Gastrocnemius medialis (tissue), 4 donors: ENCODE results near the gene MYCBP.

Experiments
- CTCF ChIP-seq, 5 experiments: fragments of 450-650 bp in 3 of 5; fragments of 200-600 bp in 2 of 5; sonication (generic) in 2 of 5; IDR thresholded peaks in 4 of 5; conservative IDR thresholded peaks in 1 of 5; 1 replicate in 4 of 5; 2 replicates in 1 of 5; pipeline ENCODE4 v1.5.1; 2016 to 2019; ENCODE audit warnings: antibody characterized with exemption in 5 of 5, mild to moderate bottlenecking in 3 of 5, moderate library complexity in 3 of 5
- POLR2A ChIP-seq, 2 donors: fragments of 450-650 bp; IDR thresholded peaks; one replicate each; pipeline ENCODE4 v1.6.1; 2017; ENCODE audit warnings: antibody characterized with exemption in 2 of 2, mild to moderate bottlenecking in 2 of 2, moderate library complexity in 2 of 2

GRCh38 chr1:38908821-38909220, 35.7 kb upstream of the MYCBP start:
- TF ChIP-seq CTCF (IDR thresholded peaks at IDR 0.05 in 4 of 5, conservative IDR thresholded peaks at IDR 0.05 in 1 of 5) (no peak), POLR2A (IDR thresholded peaks at IDR 0.05) (no peak)
